Muscle of leg (tissue), 11 donors: ENCODE data around the gene DUS1L. TPM values are rescaled to one million over a fixed set of nuclear protein-coding genes. Genes with fewer than 3 reads are reported as not detected.

Experiments
- DNase-seq: peaks from one replicate; pipeline ENCODE4 v3.0.0; 2013
- H3K27ac ChIP-seq: one replicate; pipeline ENCODE4 v1.5.1; 2013; ENCODE audit warnings: mild to moderate bottlenecking, low read length, control low read depth
- H3K27me3 ChIP-seq: one replicate; pipeline ENCODE4 v1.6.1; 2013; ENCODE audit warnings: low read length; ENCODE audit not compliant: control insufficient read depth, insufficient read depth
- H3K36me3 ChIP-seq: one replicate; pipeline ENCODE4 v1.6.1; 2013; ENCODE audit warnings: low read length; ENCODE audit not compliant: control insufficient read depth, insufficient read depth
- H3K4me1 ChIP-seq: one replicate; pipeline ENCODE4 v1.6.1; 2013; ENCODE audit warnings: low read length; ENCODE audit not compliant: control insufficient read depth, insufficient read depth
- H3K4me3 ChIP-seq: one replicate; pipeline ENCODE4 v1.5.1; 2013; ENCODE audit warnings: low read length, control low read depth
- H3K9me3 ChIP-seq: replicated peaks from 2 replicates; pipeline ENCODE4 v1.6.1; 2013; ENCODE audit warnings: low read depth, low read length; ENCODE audit not compliant: control insufficient read depth
- WGBS: methylation state at CpG from one replicate; pipeline ENCODE4 v1.1.5; 2013; ENCODE audit warnings: missing lambda C conversion rate; ENCODE audit not compliant: insufficient coverage; 5-methylcytosine and 5-hydroxymethylcytosine counted together
- polyA plus RNA-seq, 8 donors: library from polyadenylated mRNA; unstranded; fragments of 120-200 nt; gene quantifications; one replicate each; pipeline versions ENCODE4 v1.2.1 to v1.2.3, GENCODE V29; 2013; ENCODE audit warnings: inconsistent platforms in 1 of 8, low replicate concordance in 1 of 8; ENCODE audit not compliant: insufficient read length in 8 of 8, insufficient read depth in 1 of 8
- total RNA-seq: library from RNA; stranded (reverse); fragments of 120-200 nt; gene quantifications from one replicate; pipeline ENCODE4 v1.2.4, GENCODE V29; 2013

The DUS1L gene
- total and polyA plus RNA-seq, 9 donors = 43.6 to 73.5 (median 59.1) TPM

- no peak overlapping the region for H3K27ac ChIP-seq
- H3K4me3 ChIP-seq = no peak overlapping the region
- no peaks in the 10 kb centered on the region for H3K9me3 ChIP-seq
- H3K36me3 ChIP-seq = peaks cover 62% of the 10 kb centered on the region
- 88% methylated on average over 35 of the region's 37 CpGs for WGBS
- H3K27me3 ChIP-seq = no peaks in the 10 kb centered on the region
- DNase-seq = no peak
- peaks cover 23% of the 10 kb centered on the region for H3K4me1 ChIP-seq
Measured at GRCh38 chr17:82094931-82095776, 29.6 kb upstream of the DUS1L start.

GRCh38 chr17:82092995-82093751 is 27.6 kb upstream of the DUS1L start:
- Histone ChIP-seq H3K36me3 (peaks cover 81% of the 10 kb centered on the region), H3K4me1 (peaks cover 11% of the 10 kb centered on the region), H3K27me3 (no peaks in the 10 kb centered on the region), H3K9me3 (no peaks in the 10 kb centered on the region), H3K27ac (no peak overlapping the region), H3K4me3 (no peak overlapping the region)
- WGBS = 94% methylated on average over 33 of the region's 40 CpGs
- DNase-seq = no peak

GRCh38 chr17:82092628-82092994 is 27.0 kb upstream of the DUS1L start:
- no peaks in the 10 kb centered on the region for H3K9me3 ChIP-seq
- H3K36me3 ChIP-seq = peaks cover 87% of the 10 kb centered on the region
- no peak for DNase-seq
- no peak overlapping the region for H3K4me3 ChIP-seq
- WGBS = 95% methylated on average over 19 of the region's 20 CpGs
- no peak overlapping the region for H3K27ac ChIP-seq
- H3K4me1 ChIP-seq = peaks cover 11% of the 10 kb centered on the region
- no peaks in the 10 kb centered on the region for H3K27me3 ChIP-seq

GRCh38 chr17:82092094-82092586 is 26.5 kb upstream of the DUS1L start:
- Histone ChIP-seq H3K36me3 (peaks cover 92% of the 10 kb centered on the region), H3K9me3 (no peaks in the 10 kb centered on the region), H3K27ac (no peak overlapping the region), H3K27me3 (no peaks in the 10 kb centered on the region), H3K4me3 (no peak overlapping the region), H3K4me1 (peaks cover 10% of the 10 kb centered on the region)
- 91% methylated on average over 23 of the region's 23 CpGs for WGBS
- no peak for DNase-seq

GRCh38 chr17:82091264-82092066 is 25.9 kb upstream of the DUS1L start:
- no peak for DNase-seq

GRCh38 chr17:82090549-82091263 is 25.1 kb upstream of the DUS1L start:
- H3K27me3 ChIP-seq = no peaks in the 10 kb centered on the region
- WGBS = 90% methylated on average over 29 of the region's 29 CpGs
- no peak for DNase-seq
- peaks cover 95% of the 10 kb centered on the region for H3K36me3 ChIP-seq
- H3K27ac ChIP-seq = no peak overlapping the region
- no peaks in the 10 kb centered on the region for H3K9me3 ChIP-seq
- H3K4me3 ChIP-seq = no peak overlapping the region
- H3K4me1 ChIP-seq = no peaks in the 10 kb centered on the region

More at GRCh38 chr17:82091264-82092066, 25.9 kb upstream of the DUS1L start:
- Histone ChIP-seq H3K4me1 (peaks cover 4% of the 10 kb centered on the region), H3K36me3 (peaks cover 95% of the 10 kb centered on the region), H3K9me3 (no peaks in the 10 kb centered on the region), H3K4me3 (no peak overlapping the region), H3K27me3 (no peaks in the 10 kb centered on the region), H3K27ac (no peak overlapping the region)
- WGBS = 92% methylated on average over 35 of the region's 37 CpGs

GRCh38 chr17:82089723-82090548 is 24.3 kb upstream of the DUS1L start:
- Histone ChIP-seq H3K9me3 (no peaks in the 10 kb centered on the region), H3K27ac (no peak overlapping the region), H3K4me1 (no peaks in the 10 kb centered on the region), H3K4me3 (no peak overlapping the region), H3K27me3 (no peaks in the 10 kb centered on the region), H3K36me3 (peaks cover 95% of the 10 kb centered on the region)
- DNase-seq = no peak
- 83% methylated on average over 23 of the region's 29 CpGs for WGBS

GRCh38 chr17:82088838-82089722 is 23.5 kb upstream of the DUS1L start:
- Histone ChIP-seq H3K9me3 (no peaks in the 10 kb centered on the region), H3K27me3 (no peaks in the 10 kb centered on the region), H3K36me3 (peaks cover 99% of the 10 kb centered on the region), H3K4me3 (no peak overlapping the region), H3K4me1 (no peaks in the 10 kb centered on the region), H3K27ac (no peak overlapping the region)
- 92% methylated on average over 36 of the region's 47 CpGs for WGBS
- DNase-seq = no peak
